K562 (cell line): ENCODE results near the gene UBE2A. TPM values are rescaled to one million over a fixed set of nuclear protein-coding genes. Genes with fewer than 3 reads are reported as not detected.

ENCODE experiments used
- CC2D1A ChIP-seq: fragments of 450-650 bp; IDR thresholded peaks from 2 replicates; pipeline ENCODE4 v1.6.1; 2017; ENCODE audit warnings: mild to moderate bottlenecking
- CREB1 ChIP-seq, 2 experiments: sonication (generic) in 1 of 2; formaldehyde crosslinking in 1 of 2; IDR thresholded peaks; 2 replicates each; pipeline versions ENCODE4 v1.6.1 to v1.8.0; 2012 to 2022; ENCODE audit warnings: inconsistent platforms in 1 of 2, mild to moderate bottlenecking in 1 of 2, missing genetic modification reagents in 1 of 2, moderate library complexity in 1 of 2
- ELF1 ChIP-seq: fragments of 200-800 bp; sonication (Bioruptor generic); IDR thresholded peaks from 2 replicates; pipeline ENCODE4 v1.6.1; 2016; ENCODE audit warnings: missing genetic modification characterization, missing compliant biosample characterization
- HDAC2 ChIP-seq: fragments of 450-650 bp; IDR thresholded peaks from 2 replicates; pipeline ENCODE4 v1.6.1; 2016; ENCODE audit warnings: mild to moderate bottlenecking
- KDM1A ChIP-seq, 2 experiments: fragments of 450-650 bp; IDR thresholded peaks; 2 replicates each; pipeline ENCODE4 v1.6.1; 2016; ENCODE audit warnings: mild to moderate bottlenecking in 2 of 2
- KDM4B ChIP-seq, 2 experiments: fragments of 450-650 bp in 1 of 2; sonication (generic) in 1 of 2; IDR thresholded peaks; 2 replicates each; pipeline ENCODE4 v1.6.1; 2016 to 2017; ENCODE audit warnings: borderline replicate concordance in 2 of 2, antibody characterized with exemption in 1 of 2, low read depth in 1 of 2, mild to moderate bottlenecking in 1 of 2
- L3MBTL2 ChIP-seq: fragments of 450-650 bp; IDR thresholded peaks from 2 replicates; pipeline ENCODE4 v1.6.1; 2016; ENCODE audit warnings: mild to moderate bottlenecking, moderate library complexity
- MCM7 ChIP-seq, 2 experiments: fragments of 450-650 bp; IDR thresholded peaks; 2 replicates each; pipeline ENCODE4 v1.6.1; 2016 to 2018
- PCBP2 ChIP-seq: fragments of 200-400 bp; formaldehyde crosslinking; IDR thresholded peaks from 2 replicates; pipeline ENCODE4 v1.6.1; 2018; ENCODE audit warnings: low read length, low read depth, mild to moderate bottlenecking, moderate library complexity; ENCODE audit not compliant: poor library complexity, severe bottlenecking
- PRMT5 ChIP-seq: sonication (generic); formaldehyde crosslinking; IDR thresholded peaks from 2 replicates; pipeline ENCODE4 v1.5.0; 2020; ENCODE audit warnings: missing genetic modification reagents
- SAFB ChIP-seq: fragments of 200-400 bp; formaldehyde crosslinking; IDR thresholded peaks from 2 replicates; pipeline ENCODE4 v1.6.1; 2017; ENCODE audit warnings: low read depth, low read length, borderline replicate concordance
- SAP30 ChIP-seq: fragments of 200-600 bp; sonication (generic); IDR thresholded peaks from 2 replicates; pipeline ENCODE4 v1.6.1; 2012; ENCODE audit warnings: borderline replicate concordance, low read depth, mild to moderate bottlenecking, moderate library complexity, low read length, control low read depth, inconsistent platforms; ENCODE audit not compliant: insufficient read depth, poor library complexity, severe bottlenecking
- SMAD1 ChIP-seq: fragments of 150-350 bp; IDR thresholded peaks from 2 replicates; pipeline ENCODE4 v1.6.1; 2014; ENCODE audit warnings: low read length, low read depth; ENCODE audit not compliant: partially characterized antibody
- SMARCE1 ChIP-seq: fragments of 450-650 bp; IDR thresholded peaks from 2 replicates; pipeline ENCODE4 v1.7.1; 2016; ENCODE audit warnings: mild to moderate bottlenecking
- SREBF2 ChIP-seq: sonication (generic); formaldehyde crosslinking; IDR thresholded peaks from 2 replicates; pipeline ENCODE4 v1.4.0; 2020; ENCODE audit warnings: mild to moderate bottlenecking, missing genetic modification reagents
- ZNF232 ChIP-seq: sonication (generic); formaldehyde crosslinking; IDR thresholded peaks from 2 replicates; pipeline ENCODE4 v1.8.0; 2022; ENCODE audit warnings: mild to moderate bottlenecking, missing genetic modification reagents
- ZNF263 ChIP-seq: sonication (generic); formaldehyde crosslinking; IDR thresholded peaks from 2 replicates; pipeline ENCODE4 v1.8.0; 2022; ENCODE audit warnings: mild to moderate bottlenecking, missing genetic modification reagents, borderline replicate concordance
- ZNF436 ChIP-seq: fragments of 250-450, 450-650 bp; sonication (Bioruptor Pico); formaldehyde crosslinking; IDR thresholded peaks from 2 replicates; pipeline ENCODE4 v1.7.0; 2020; ENCODE audit warnings: mild to moderate bottlenecking
- polyA plus RNA-seq, 8 experiments: library from polyadenylated mRNA; depleted of rRNA in 4 of 8; stranded (reverse) in 5 of 8; unstranded in 3 of 8; fragments of >200 nt; fragmentation: Nextera tagmentation in 2 of 8; fragmentation: Illumina TruSeq in 1 of 8; extraction: Ambion mirVana in 2 of 8; extraction: Trizol in 1 of 8; gene quantifications; 2 replicates each; pipeline versions ENCODE4 v1.2.1 to v1.2.3, GENCODE V29; 2011 to 2014; ENCODE audit warnings: inconsistent platforms in 1 of 8, missing spikeins in 1 of 8
- total RNA-seq, 7 experiments: library from RNA; depleted of rRNA in 6 of 7; stranded (reverse); fragments of >200 nt in 6 of 7; fragmentation: Illumina TruSeq in 2 of 7; extraction: Trizol in 2 of 7; gene quantifications; 2 replicates each; pipeline versions ENCODE4 v1.2.1 to v1.2.3, GENCODE V29; 2011 to 2021; ENCODE audit warnings: low replicate concordance in 1 of 7
- TF ChIP-seq, protein P1 (sequence below): sonication (generic); formaldehyde crosslinking; IDR thresholded peaks from 2 replicates; pipeline ENCODE4 v1.8.1; 2022; ENCODE audit warnings: missing genetic modification reagents
- TF ChIP-seq, protein P2 (sequence below): sonication (generic); formaldehyde crosslinking; IDR thresholded peaks from 2 replicates; pipeline ENCODE4 v1.8.0; 2022; ENCODE audit warnings: mild to moderate bottlenecking, missing genetic modification reagents
- TF ChIP-seq, protein P3 (sequence below): fragments of 450-650 bp; IDR thresholded peaks from 2 replicates; pipeline ENCODE4 v1.7.1; 2018; ENCODE audit warnings: mild to moderate bottlenecking, low read depth; ENCODE audit not compliant: partially characterized antibody
- TF ChIP-seq, protein P4 (sequence below): fragments of 250-450 bp; sonication (Bioruptor Pico); IDR thresholded peaks from 2 replicates; pipeline ENCODE4 v1.8.0; 2022; ENCODE audit warnings: inconsistent platforms

The UBE2A gene
- total and polyA plus RNA-seq, 9 of the 15 experiments (the other 6 are each of a cell fraction or from before 2014, with no cell fraction given) = 21.6 to 87.6 (median 47.8) TPM

DNA sequence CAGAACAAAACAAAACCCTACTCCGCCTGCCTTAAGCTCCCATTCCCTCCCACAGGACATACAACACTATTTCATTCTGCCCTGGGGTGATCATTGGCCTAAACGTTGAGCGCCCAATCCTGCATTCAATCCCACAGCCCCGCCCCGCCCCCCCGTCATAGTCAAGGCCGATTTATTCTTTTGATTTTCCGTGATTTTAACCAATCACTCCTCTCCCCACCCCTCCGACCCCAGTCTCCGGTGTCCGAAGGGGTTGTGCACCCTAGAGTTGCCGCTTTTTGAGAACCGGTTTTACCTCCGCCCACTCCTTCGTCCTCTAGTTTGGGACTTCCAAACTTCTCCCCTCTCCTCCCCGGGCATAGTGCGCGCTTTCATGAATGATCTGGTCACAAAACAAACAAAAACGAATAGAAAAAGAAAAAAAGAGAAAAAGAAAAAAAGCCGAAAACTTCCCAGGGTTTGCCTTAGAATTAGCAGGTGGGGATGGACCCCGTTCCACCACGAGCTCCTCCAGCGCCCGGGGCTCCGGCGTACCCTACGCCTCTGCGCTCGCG is 446 bp upstream of the UBE2A start (continued):
- no peak for TF ChIP-seq KDM4B (IDR thresholded peaks at IDR 0.05; ENCODE audit: borderline replicate concordance in 2 of 2, low read depth in 1 of 2)
- no peak for TF ChIP-seq ZNF263 (CRISPR knock-in tag)
- no peak for TF ChIP-seq ELF1 (tag)
- TF ChIP-seq L3MBTL2 = peak; percentile 6; the same call in 1 of the 2 replicates
- no peak for TF ChIP-seq ZNF436
- TF ChIP-seq SAFB = no peak
- no peak for TF ChIP-seq SREBF2 (CRISPR knock-in tag)
- TF ChIP-seq, protein P1, sequence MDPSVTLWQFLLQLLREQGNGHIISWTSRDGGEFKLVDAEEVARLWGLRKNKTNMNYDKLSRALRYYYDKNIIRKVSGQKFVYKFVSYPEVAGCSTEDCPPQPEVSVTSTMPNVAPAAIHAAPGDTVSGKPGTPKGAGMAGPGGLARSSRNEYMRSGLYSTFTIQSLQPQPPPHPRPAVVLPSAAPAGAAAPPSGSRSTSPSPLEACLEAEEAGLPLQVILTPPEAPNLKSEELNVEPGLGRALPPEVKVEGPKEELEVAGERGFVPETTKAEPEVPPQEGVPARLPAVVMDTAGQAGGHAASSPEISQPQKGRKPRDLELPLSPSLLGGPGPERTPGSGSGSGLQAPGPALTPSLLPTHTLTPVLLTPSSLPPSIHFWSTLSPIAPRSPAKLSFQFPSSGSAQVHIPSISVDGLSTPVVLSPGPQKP = no peak
- TF ChIP-seq SMARCE1 = peak; percentile 29; the same call in 1 of the 2 replicates
- TF ChIP-seq, protein P2, sequence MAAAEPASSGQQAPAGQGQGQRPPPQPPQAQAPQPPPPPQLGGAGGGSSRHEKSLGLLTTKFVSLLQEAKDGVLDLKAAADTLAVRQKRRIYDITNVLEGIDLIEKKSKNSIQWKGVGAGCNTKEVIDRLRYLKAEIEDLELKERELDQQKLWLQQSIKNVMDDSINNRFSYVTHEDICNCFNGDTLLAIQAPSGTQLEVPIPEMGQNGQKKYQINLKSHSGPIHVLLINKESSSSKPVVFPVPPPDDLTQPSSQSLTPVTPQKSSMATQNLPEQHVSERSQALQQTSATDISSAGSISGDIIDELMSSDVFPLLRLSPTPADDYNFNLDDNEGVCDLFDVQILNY (CRISPR knock-in tag) = no peak
- TF ChIP-seq CC2D1A = 0 out of 2 replicates have a peak, but pooled peaks have one; percentile 30
- no peak for TF ChIP-seq MCM7 (IDR thresholded peaks at IDR 0.05)
- TF ChIP-seq SAP30 = peak; percentile 8
- TF ChIP-seq, protein P3, sequence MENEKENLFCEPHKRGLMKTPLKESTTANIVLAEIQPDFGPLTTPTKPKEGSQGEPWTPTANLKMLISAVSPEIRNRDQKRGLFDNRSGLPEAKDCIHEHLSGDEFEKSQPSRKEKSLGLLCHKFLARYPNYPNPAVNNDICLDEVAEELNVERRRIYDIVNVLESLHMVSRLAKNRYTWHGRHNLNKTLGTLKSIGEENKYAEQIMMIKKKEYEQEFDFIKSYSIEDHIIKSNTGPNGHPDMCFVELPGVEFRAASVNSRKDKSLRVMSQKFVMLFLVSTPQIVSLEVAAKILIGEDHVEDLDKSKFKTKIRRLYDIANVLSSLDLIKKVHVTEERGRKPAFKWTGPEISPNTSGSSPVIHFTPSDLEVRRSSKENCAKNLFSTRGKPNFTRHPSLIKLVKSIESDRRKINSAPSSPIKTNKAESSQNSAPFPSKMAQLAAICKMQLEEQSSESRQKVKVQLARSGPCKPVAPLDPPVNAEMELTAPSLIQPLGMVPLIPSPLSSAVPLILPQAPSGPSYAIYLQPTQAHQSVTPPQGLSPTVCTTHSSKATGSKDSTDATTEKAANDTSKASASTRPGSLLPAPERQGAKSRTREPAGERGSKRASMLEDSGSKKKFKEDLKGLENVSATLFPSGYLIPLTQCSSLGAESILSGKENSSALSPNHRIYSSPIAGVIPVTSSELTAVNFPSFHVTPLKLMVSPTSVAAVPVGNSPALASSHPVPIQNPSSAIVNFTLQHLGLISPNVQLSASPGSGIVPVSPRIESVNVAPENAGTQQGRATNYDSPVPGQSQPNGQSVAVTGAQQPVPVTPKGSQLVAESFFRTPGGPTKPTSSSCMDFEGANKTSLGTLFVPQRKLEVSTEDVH = peak; percentile 17
- no peak for TF ChIP-seq ZNF232 (CRISPR knock-in tag)
- TF ChIP-seq PCBP2 = no peak
- TF ChIP-seq CREB1 (IDR thresholded peaks at IDR 0.05) = no peak
- TF ChIP-seq CREB1 (CRISPR knock-in tag; IDR thresholded peaks at IDR 0.05) = no peak
- TF ChIP-seq PRMT5 (CRISPR knock-in tag) = no peak
- TF ChIP-seq SMAD1 = no peak
- TF ChIP-seq, protein P4, sequence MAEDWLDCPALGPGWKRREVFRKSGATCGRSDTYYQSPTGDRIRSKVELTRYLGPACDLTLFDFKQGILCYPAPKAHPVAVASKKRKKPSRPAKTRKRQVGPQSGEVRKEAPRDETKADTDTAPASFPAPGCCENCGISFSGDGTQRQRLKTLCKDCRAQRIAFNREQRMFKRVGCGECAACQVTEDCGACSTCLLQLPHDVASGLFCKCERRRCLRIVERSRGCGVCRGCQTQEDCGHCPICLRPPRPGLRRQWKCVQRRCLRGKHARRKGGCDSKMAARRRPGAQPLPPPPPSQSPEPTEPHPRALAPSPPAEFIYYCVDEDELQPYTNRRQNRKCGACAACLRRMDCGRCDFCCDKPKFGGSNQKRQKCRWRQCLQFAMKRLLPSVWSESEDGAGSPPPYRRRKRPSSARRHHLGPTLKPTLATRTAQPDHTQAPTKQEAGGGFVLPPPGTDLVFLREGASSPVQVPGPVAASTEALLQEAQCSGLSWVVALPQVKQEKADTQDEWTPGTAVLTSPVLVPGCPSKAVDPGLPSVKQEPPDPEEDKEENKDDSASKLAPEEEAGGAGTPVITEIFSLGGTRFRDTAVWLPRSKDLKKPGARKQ (CRISPR knock-in tag) = no peak
- peak; percentile 41; the same call in 1 of the 2 replicates for TF ChIP-seq HDAC2
- peak; percentile 82 to 88 for TF ChIP-seq KDM1A (IDR thresholded peaks at IDR 0.05)
